Brain microvascular endothelial cell (primary cell): ENCODE measurements around the gene OTOS.

Experiments used
- DNase-seq: peaks from one replicate; pipeline ENCODE4 v3.0.0-alpha.2; 2020
- H3K27ac ChIP-seq: fragments of 250-450 bp; sonication (Bioruptor Pico); 2 replicates; pipeline ENCODE4 v1.5.1; 2020; ENCODE audit warnings: mild to moderate bottlenecking, moderate library complexity
- H3K27me3 ChIP-seq: fragments of 250-450 bp; sonication (Bioruptor Pico); replicated peaks from 2 replicates; pipeline ENCODE4 v1.5.1; 2020; ENCODE audit warnings: mild to moderate bottlenecking
- H3K36me3 ChIP-seq: fragments of 250-450 bp; sonication (Bioruptor Pico); replicated peaks from 2 replicates; pipeline ENCODE4 v1.5.1; 2020; ENCODE audit warnings: mild to moderate bottlenecking
- H3K4me3 ChIP-seq: 2 replicates; pipeline ENCODE4 v1.5.1; 2011; ENCODE audit warnings: low read depth, mild to moderate bottlenecking, control low read depth, low read length, moderate library complexity
- in situ Hi-C: cut with HindIII; loops from 2 replicates; pipeline ENCODE4 v1.10.0; 2017; ENCODE audit warnings: low sequenced_read_pairs, low pct_ligation_motif_present
- TF ChIP-seq, protein P1 (sequence below): IDR thresholded peaks from 2 replicates; pipeline ENCODE4 v1.5.1; 2011; ENCODE audit warnings: low read depth, mild to moderate bottlenecking, moderate library complexity, low read length, control low read depth, inconsistent platforms; ENCODE audit errors: missing control alignments

The OTOS gene

DNA sequence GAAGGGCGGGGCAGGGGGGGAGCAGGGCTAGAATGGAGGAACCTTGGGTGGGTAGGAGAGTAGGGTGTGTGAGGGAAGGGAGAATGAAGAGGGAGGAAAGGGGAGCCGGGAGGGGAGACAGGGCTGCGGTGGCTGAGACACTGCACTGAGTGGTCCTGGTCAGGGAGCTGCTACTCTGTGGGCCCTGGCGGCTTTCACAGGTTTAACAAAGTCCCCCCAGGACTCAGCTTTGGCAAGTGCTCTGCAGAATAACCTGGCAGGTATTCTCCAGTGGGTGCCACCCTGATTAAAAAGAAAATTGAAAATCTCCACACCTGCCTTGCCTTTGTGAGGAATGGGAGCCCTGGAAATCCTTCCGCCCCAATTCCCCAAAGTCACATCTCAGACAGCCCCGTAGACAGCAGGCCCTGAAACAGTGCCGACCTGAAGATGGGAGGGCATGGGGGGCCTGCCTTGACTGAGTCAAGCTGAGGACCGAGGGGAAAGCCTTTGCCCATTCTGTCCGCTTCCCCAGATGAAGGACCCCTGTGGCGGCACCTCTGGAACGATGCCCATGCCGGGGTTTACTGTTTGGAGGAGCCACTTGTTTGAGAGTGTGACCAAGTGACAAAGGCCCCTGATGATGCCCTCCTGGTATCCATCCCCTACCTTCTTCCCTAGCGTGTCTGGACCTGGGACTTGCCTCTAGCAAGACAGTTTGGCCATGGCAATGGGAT lies 43.6 kb upstream of the OTOS start:
- in situ Hi-C loops: no loop called here
- H3K27ac ChIP-seq: no peak overlapping the region
- TF ChIP-seq, protein P1, sequence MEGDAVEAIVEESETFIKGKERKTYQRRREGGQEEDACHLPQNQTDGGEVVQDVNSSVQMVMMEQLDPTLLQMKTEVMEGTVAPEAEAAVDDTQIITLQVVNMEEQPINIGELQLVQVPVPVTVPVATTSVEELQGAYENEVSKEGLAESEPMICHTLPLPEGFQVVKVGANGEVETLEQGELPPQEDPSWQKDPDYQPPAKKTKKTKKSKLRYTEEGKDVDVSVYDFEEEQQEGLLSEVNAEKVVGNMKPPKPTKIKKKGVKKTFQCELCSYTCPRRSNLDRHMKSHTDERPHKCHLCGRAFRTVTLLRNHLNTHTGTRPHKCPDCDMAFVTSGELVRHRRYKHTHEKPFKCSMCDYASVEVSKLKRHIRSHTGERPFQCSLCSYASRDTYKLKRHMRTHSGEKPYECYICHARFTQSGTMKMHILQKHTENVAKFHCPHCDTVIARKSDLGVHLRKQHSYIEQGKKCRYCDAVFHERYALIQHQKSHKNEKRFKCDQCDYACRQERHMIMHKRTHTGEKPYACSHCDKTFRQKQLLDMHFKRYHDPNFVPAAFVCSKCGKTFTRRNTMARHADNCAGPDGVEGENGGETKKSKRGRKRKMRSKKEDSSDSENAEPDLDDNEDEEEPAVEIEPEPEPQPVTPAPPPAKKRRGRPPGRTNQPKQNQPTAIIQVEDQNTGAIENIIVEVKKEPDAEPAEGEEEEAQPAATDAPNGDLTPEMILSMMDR: no peak
- no peak for DNase-seq
- no peaks in the 10 kb centered on the region for H3K27me3 ChIP-seq
- no peak overlapping the region for H3K4me3 ChIP-seq
- H3K36me3 ChIP-seq: no peaks in the 10 kb centered on the region

DNA sequence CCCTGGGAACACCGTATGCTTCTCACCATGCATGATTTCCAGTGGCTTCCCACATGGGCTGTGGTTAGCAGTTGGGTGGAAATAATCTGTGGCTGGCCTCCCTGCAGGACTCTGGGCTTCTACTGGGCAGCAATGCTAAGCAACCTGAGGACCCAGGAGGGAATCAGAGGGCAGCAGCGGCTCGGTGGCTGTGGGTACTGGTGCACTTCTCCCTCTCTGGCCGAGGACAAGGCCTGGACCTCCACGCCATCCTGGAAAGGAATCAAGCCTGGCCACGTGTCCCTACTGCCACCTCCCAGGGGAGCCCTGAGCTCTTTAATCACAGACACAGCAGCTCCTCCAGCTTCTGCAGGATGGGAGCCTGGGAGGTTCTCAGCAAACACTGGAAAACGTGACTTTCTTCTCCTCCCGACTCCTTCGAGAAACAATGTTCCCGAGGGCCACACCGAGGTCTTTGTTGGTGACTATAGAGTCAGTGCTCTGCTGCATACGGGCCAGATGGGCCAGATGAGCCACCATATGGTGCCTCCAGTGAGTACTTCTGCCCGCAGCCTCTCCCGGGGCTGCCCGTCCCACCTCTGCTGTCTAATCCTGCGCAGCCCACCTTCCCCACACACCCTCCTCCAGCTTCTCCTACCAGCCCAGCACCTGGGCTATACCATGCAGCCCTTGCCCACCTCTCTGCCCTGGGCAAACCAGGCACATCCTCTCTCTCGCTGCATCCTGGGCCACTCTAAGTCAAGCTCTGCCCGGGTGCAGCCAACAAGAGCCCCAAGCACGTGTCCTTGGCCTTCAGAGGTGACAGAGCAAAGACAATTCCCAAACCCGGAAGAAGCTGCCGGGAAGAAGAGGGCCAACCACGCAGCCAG lies 42.8 kb upstream of the OTOS start:
- no peaks in the 10 kb centered on the region for H3K27me3 ChIP-seq
- no peak overlapping the region for H3K27ac ChIP-seq
- no peak overlapping the region for H3K4me3 ChIP-seq
- no peak for DNase-seq
- TF ChIP-seq, protein P1: no peak
- no peaks in the 10 kb centered on the region for H3K36me3 ChIP-seq
- in situ Hi-C loops: no loop called here

DNA sequence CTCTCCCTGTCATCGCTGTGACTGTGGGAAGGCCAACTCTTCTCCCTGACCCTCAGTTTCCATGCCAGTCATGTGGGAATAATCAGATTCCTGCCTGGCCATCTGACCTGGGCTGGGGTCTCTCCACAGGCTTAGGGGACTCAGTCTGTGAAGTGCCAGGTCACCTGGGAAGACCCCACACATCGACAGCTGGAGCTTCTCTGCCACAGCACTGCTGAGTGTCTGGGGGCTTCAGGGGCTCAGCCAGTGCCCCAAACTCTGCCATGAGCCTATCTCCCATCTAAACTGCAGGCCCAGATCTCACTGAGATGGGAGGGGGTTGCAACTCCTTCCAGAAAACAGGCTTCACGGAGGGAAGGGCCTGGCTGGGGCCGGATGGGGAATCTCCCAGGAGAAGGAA lies 42.0 kb upstream of the OTOS start:
- Histone ChIP-seq H3K27me3 (no peaks in the 10 kb centered on the region), H3K4me3 (no peak overlapping the region), H3K27ac (no peak overlapping the region), H3K36me3 (no peaks in the 10 kb centered on the region)
- TF ChIP-seq, protein P1: no peak
- in situ Hi-C loops: no loop called here
- no peak for DNase-seq

DNA sequence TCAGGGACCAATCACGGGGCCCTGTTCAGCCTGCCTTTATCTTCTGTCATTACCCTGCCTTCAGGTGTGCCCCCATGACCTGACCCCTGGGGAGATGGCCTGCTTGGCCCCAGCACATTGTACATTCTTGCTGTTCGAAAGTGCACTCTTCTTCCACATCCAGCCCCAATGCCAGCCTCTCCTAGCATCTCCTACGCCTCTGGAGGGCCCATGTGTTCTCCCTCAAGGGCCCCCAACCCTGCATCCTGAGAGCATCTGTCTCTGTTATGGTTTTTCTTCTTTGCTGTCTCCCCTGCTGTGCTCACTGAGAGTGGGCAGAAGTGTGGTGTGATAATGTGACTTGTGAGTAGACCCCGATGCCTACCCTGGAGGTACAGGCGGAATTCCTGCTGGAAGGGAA lies 41.5 kb upstream of the OTOS start:
- Histone ChIP-seq H3K27me3 (no peaks in the 10 kb centered on the region), H3K27ac (no peak overlapping the region), H3K4me3 (no peak overlapping the region), H3K36me3 (no peaks in the 10 kb centered on the region)
- TF ChIP-seq, protein P1: no peak
- no peak for DNase-seq
- in situ Hi-C loops: no loop called here

DNA sequence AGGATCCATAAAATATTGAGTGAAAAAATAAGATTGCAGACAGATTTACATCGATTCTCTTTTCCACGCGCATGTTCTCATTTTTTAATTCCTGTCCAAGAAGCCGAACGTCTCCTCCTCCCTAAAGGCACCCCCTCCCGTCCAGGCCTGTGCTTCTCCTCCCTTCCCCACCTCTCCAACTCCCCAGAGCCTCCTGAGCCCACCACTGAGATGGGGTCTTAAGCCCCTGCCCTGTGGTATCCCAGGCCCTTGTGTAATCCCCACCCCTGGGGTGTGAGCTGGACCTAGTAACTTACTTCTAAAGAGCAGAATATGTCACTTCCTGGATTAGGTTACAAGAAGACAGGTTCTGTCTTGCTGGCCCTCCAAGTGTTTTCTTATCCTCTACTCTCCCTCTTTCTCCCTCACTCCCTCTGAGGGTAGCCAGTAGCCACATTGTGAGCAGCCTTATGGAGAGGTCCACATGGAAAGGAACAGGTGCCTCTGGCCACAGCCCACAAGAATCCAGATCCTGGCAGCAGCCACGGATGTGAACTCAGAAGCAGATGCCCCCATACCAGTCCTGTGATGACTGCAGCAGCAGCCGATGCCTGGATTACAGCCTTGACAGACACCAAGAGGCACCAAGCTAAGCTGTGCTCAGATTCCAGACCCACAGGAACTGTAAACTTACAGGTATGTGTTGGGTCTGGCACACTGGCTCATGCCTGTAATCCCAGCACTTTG lies 39.6 kb upstream of the OTOS start:
- H3K27me3 ChIP-seq: no peaks in the 10 kb centered on the region
- TF ChIP-seq, protein P1: no peak

More for the DNA sequence above, 39.6 kb upstream of the OTOS start:
- no peak overlapping the region for H3K27ac ChIP-seq
- no peak for DNase-seq
- no peaks in the 10 kb centered on the region for H3K36me3 ChIP-seq
- no peak overlapping the region for H3K4me3 ChIP-seq
- in situ Hi-C loops: no loop called here
